Anterior cingulate cortex (tissue), 58 donors: Measurements from ENCODE around the gene ADGB.
A peak's percentile ranks its signal among the peaks of the same experiment; 100 is the strongest.

Source experiments
- DNase-seq, 58 donors: peaks; one replicate each; lab custom pipeline; 2025; lab: John Stamatoyannopoulos, UW

Gene ADGB

GRCh38 chr6:146628350-146628749 is 29.6 kb downstream of the ADGB start:
- DNase-seq: no peak

GRCh38 chr6:146634022-146634421 is 35.2 kb downstream of the ADGB start:
- DNase-seq: no peak

- no peak for DNase-seq
Observed at GRCh38 chr6:146635165-146635564, 36.4 kb downstream of the ADGB start.

GRCh38 chr6:146636481-146636880 is 37.7 kb downstream of the ADGB start:
- no peak for DNase-seq

- DNase-seq: no peak
Observed at GRCh38 chr6:146642921-146643320, 44.1 kb downstream of the ADGB start.

- DNase-seq: peak in 1 of 58 donors; percentile 6
Observed at GRCh38 chr6:146650799-146651481, 52.2 kb downstream of the ADGB start.

GRCh38 chr6:146651482-146651863 is 52.7 kb downstream of the ADGB start:
- no peak for DNase-seq

GRCh38 chr6:146657432-146657831 is 58.7 kb downstream of the ADGB start:
- DNase-seq: no peak

- DNase-seq: no peak
Observed at GRCh38 chr6:146664871-146665360, 66.1 kb downstream of the ADGB start.

- DNase-seq: no peak
Observed at GRCh38 chr6:146666909-146667308, 68.1 kb downstream of the ADGB start.

GRCh38 chr6:146670161-146670560 is 71.4 kb downstream of the ADGB start:
- DNase-seq: no peak

- DNase-seq: no peak
Observed at GRCh38 chr6:146673069-146673468, 74.3 kb downstream of the ADGB start.

- no peak for DNase-seq
Observed at GRCh38 chr6:146679386-146679785, 80.6 kb downstream of the ADGB start.

- DNase-seq: no peak
Observed at GRCh38 chr6:146682919-146683318, 84.1 kb downstream of the ADGB start.

GRCh38 chr6:146689806-146690205 is 91.0 kb downstream of the ADGB start:
- no peak for DNase-seq

- no peak for DNase-seq
Observed at GRCh38 chr6:146693342-146693741, 94.6 kb downstream of the ADGB start.

- DNase-seq: no peak
Observed at GRCh38 chr6:146697921-146698320, 99.1 kb downstream of the ADGB start.

GRCh38 chr6:146700078-146700686 is 101.4 kb downstream of the ADGB start:
- DNase-seq: peak in 51 of 58 donors; percentile 2 to 80 (median 32)

GRCh38 chr6:146701632-146702031 is 102.9 kb downstream of the ADGB start:
- DNase-seq: no peak

GRCh38 chr6:146709036-146709622 is 110.4 kb downstream of the ADGB start:
- no peak for DNase-seq

GRCh38 chr6:146719387-146719786 is 120.6 kb downstream of the ADGB start:
- DNase-seq: no peak

- no peak for DNase-seq
Observed at GRCh38 chr6:146739696-146740095, 140.9 kb downstream of the ADGB start.
